Right lobe of liver (tissue), 6 donors: Measurements from ENCODE around the gene TMEM201. TPM values are rescaled to one million over a fixed set of nuclear protein-coding genes. Genes with fewer than 3 reads are reported as not detected.

Experiments
- ATAC-seq, 4 donors: fragments of 200-7000 bp; cut with Tn5 transposase; one replicate each; pipeline ENCODE4 v1.9.1; 2020; ENCODE audit warnings: mild to moderate bottlenecking in 4 of 4, moderate library complexity in 4 of 4
- DNase-seq, 3 donors: peaks; one replicate each; pipeline ENCODE4 v3.0.0-alpha.2; 2020
- H3K27ac ChIP-seq, 3 donors: fragments of 200-600 bp; one replicate each; pipeline ENCODE4 v1.8.0; 2022
- H3K27me3 ChIP-seq, 2 donors: fragments of 200-600 bp; one replicate each; pipeline ENCODE4 v1.8.0; 2022
- H3K36me3 ChIP-seq, 4 donors: fragments of 200-600 bp; sonication (generic) in 1 of 4; one replicate each; pipeline versions ENCODE4 v1.5.1 to v1.8.0; 2017 to 2022; ENCODE audit warnings: control low read depth in 1 of 4
- H3K4me1 ChIP-seq, 4 donors: fragments of 200-600 bp; sonication (generic) in 1 of 4; one replicate each; pipeline versions ENCODE4 v1.5.1 to v1.8.0; 2017 to 2022; ENCODE audit warnings: control low read depth in 1 of 4
- H3K4me3 ChIP-seq, 3 donors: fragments of 200-600 bp; one replicate each; pipeline ENCODE4 v1.8.0; 2022
- H3K9me3 ChIP-seq, 4 donors: fragments of 200-600 bp; sonication (generic) in 1 of 4; one replicate each; pipeline versions ENCODE4 v1.5.1 to v1.8.0; 2017 to 2022; ENCODE audit warnings: control low read depth in 1 of 4
- POLR2A ChIP-seq: fragments of 450-650 bp; IDR thresholded peaks from one replicate; pipeline ENCODE4 v1.6.1; 2017; ENCODE audit warnings: antibody characterized with exemption, mild to moderate bottlenecking
- WGBS: methylation state at CpG from one replicate; pipeline ENCODE4 v1.1.6; 2018; ENCODE audit warnings: low coverage, low lambda C conversion rate; ENCODE audit not compliant: insufficient coverage; ENCODE audit errors: missing lambda C conversion rate; 5-methylcytosine and 5-hydroxymethylcytosine counted together
- intact Hi-C, 2 donors: fragments of 100-400 bp; cut with DNase I; formaldehyde crosslinking; loops; one replicate each; pipeline versions ENCODE4 v1.11.2 to v1.14.1; 2022
- total RNA-seq, 6 experiments: library from RNA; depleted of rRNA in 2 of 6; stranded (reverse); fragments of >200 nt in 2 of 6; fragmentation: NEBNext Ultra II Directional in 3 of 6; extraction: Animal tissue kit (Norgen Biotek cat#: 25700) in 3 of 6; gene quantifications; one replicate each; pipeline versions ENCODE4 v1.1.0 to v1.2.4, GENCODE V29; 2016 to 2023
- TF ChIP-seq, protein P1 (sequence below), 4 donors: fragments of 200-600 bp in 3 of 4; fragments of 450-650 bp in 1 of 4; IDR thresholded peaks; one replicate each; pipeline versions ENCODE4 v1.5.1 to v1.8.0; 2016 to 2022; ENCODE audit warnings: antibody characterized with exemption in 4 of 4, mild to moderate bottlenecking in 2 of 4
- donor health status: DM: no; HTN: yes; CAD: no.
- donor health status: DM: no; HTN: no; CAD: no.
- donor health status: DM: no; HTN: no; CAD: no.
- donor health status: DM: no; HTN: yes; CAD: no.
- donor health status: DM: no; HTN: yes; CAD: no.

Gene TMEM201
- total RNA-seq, 6 experiments from 2014 or later, result 1.6 to 5.8 (median 3.0) TPM

DNA sequence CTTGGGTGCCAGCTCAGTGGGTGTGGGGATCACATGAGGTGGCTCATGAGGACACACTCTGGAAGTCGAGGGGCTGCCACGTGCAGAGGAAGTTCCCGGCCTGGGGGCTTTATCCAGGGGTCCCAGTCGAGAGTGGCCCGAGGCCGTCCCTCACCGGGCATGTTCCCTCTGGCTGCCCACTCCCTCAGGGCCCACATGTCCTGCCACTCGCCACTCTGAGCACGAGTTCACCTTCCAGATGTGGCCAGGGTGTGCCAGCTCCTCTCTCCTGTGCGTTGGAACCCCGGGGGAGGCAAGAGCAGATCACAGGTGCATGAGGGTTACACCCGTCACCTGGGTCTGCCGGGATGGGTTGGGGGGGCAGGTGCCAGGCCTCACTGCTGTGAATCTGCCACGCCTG lies 14.6 kb downstream of the TMEM201 start:
- Histone ChIP-seq H3K27ac (no peak overlapping the region), H3K9me3 (no peaks in the 10 kb centered on the region), H3K36me3 (peaks cover 0 to 12% (median 2%) of the 10 kb centered on the region in 4 donors), H3K4me3 (no peak overlapping the region), H3K27me3 (no peaks in the 10 kb centered on the region), H3K4me1 (no peaks in the 10 kb centered on the region)
- WGBS, result no CpG with 5 or more reads among the region's 14 CpGs
- TF ChIP-seq POLR2A, result no peak
- TF ChIP-seq, protein P1, sequence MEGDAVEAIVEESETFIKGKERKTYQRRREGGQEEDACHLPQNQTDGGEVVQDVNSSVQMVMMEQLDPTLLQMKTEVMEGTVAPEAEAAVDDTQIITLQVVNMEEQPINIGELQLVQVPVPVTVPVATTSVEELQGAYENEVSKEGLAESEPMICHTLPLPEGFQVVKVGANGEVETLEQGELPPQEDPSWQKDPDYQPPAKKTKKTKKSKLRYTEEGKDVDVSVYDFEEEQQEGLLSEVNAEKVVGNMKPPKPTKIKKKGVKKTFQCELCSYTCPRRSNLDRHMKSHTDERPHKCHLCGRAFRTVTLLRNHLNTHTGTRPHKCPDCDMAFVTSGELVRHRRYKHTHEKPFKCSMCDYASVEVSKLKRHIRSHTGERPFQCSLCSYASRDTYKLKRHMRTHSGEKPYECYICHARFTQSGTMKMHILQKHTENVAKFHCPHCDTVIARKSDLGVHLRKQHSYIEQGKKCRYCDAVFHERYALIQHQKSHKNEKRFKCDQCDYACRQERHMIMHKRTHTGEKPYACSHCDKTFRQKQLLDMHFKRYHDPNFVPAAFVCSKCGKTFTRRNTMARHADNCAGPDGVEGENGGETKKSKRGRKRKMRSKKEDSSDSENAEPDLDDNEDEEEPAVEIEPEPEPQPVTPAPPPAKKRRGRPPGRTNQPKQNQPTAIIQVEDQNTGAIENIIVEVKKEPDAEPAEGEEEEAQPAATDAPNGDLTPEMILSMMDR (IDR thresholded peaks at IDR 0.05), result no peak
- ATAC-seq, result no peak
- intact Hi-C loops, result no loop called here
- no peak for DNase-seq

DNA sequence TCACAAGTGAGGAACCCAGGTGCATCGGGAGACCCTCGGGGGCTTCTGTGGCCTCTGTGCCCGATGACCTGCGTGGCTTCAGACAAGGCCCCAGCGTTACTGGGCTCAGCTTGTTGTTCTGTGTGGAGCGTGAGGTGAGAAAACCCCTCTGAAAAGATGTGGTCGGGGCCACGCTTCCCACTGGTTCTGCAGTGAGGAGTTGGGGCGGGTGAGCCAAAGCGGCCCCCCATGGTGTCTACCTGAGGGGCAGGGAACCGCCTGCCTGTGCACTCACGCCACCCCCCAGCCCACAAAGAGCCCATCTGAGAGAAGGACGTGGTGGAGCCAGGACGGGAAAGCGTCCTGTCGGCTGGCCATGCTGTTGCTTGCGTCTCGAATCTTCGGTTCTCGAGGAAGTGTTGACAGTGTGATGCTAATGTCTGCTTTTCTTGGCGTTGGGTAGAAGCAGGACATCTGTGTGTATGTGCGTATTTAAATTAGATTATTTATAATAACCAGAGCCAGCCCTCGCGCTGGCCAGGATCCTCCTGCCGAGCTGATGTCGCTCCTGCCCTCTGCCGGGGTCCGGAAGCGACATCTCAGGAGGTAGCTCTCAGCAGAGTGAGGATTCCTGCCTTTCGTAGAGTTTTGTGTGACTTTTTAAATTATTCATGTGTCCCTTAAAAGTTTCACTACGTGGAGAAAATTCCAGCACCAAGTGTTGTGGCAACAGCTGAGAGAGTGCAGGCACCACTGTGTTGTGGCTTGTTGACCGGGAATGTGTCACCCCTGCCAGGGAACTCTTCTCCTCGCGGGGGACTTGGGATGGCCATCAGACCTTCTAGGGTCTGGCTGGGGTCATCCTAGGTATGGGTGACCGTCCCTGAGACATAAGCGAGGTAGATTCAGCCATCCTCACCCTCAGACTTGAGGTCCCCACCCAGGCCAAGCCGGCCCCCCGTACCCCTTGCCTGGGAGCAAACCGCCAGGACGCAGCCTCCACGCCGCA lies 15.3 kb downstream of the TMEM201 start:
- no peaks in the 10 kb centered on the region for H3K27me3 ChIP-seq
- intact Hi-C loops, result no loop called here
- H3K36me3 ChIP-seq, result peaks cover 0 to 12% (median 1%) of the 10 kb centered on the region in 4 donors
- H3K27ac ChIP-seq, result no peak overlapping the region
- H3K9me3 ChIP-seq, result no peaks in the 10 kb centered on the region
- ATAC-seq (no peak), DNase-seq (no peak)
- no peaks in the 10 kb centered on the region for H3K4me1 ChIP-seq
- TF ChIP-seq, protein P1 (IDR thresholded peaks at IDR 0.05), result no peak
- TF ChIP-seq POLR2A, result no peak
- WGBS, result 89% methylated on average over 12 of the region's 42 CpGs
- no peak overlapping the region for H3K4me3 ChIP-seq

DNA sequence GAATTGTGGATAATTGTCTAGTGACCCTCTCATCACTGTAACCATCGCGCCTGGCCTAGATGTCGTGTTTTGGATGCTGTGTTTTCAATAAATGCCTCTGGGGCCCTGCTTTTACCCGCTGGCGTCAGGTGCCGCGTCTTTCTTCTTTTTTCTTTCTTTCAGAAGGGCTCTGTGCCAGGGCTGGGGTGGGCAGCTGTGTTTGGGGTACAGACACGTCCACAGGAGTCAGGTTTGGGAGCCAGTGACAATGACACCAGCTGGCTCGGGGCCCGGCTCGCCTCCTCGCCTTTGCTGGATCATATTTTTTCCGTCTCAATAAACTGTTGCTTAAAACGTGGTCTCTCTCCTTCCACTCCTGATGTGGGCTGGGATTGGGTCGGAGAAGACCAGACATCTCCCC lies 16.1 kb downstream of the TMEM201 start:
- no peak overlapping the region for H3K4me3 ChIP-seq
- TF ChIP-seq, protein P1 (IDR thresholded peaks at IDR 0.05), result no peak
- TF ChIP-seq POLR2A, result no peak
- no peaks in the 10 kb centered on the region for H3K9me3 ChIP-seq
- ATAC-seq (no peak), DNase-seq (no peak)
- intact Hi-C loops, result no loop called here
- H3K36me3 ChIP-seq, result peaks cover 0 to 12% (median 1%) of the 10 kb centered on the region in 4 donors
- H3K27ac ChIP-seq, result no peak overlapping the region
- H3K27me3 ChIP-seq, result no peaks in the 10 kb centered on the region
- WGBS, result 90% methylated on average over 13 of the region's 15 CpGs
- no peaks in the 10 kb centered on the region for H3K4me1 ChIP-seq

DNA sequence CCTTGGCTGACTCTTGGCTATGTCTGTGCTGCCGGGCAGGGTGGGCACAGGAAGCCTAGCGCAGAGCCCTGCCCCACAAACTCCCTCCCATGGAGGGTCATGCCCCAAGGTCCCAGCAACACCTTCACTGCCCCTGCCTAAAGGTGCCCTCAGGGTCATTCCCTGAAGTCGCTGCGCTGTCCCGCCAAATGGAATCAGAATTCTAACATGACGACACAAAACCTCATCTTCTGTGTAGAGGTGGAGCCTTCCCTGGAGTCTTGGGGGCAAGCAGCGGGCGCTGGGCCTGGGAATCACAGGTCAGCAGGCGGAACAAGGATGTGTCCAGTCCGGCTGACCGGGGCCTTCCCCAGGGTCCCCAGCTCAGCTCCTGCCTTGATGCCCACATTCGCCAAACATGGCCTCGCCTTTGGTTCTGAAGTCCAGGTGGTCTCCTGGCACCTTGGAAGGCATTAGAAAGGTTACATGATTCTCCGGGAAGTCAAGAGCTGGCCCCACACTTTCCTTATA lies 17.3 kb downstream of the TMEM201 start:
- Histone ChIP-seq H3K36me3 (peaks cover 0 to 12% (median 1%) of the 10 kb centered on the region in 4 donors), H3K4me1 (no peaks in the 10 kb centered on the region), H3K27me3 (no peaks in the 10 kb centered on the region), H3K27ac (no peak overlapping the region), H3K9me3 (no peaks in the 10 kb centered on the region), H3K4me3 (no peak overlapping the region)
- WGBS, result 100% methylated on average over 1 of the region's 14 CpGs
- DNase-seq (no peak), ATAC-seq (no peak)
- TF ChIP-seq, protein P1 (IDR thresholded peaks at IDR 0.05), result no peak
- TF ChIP-seq POLR2A, result no peak
- intact Hi-C loops, result no loop called here
